NB4 (cell line): ENCODE results near the gene SPPL2A.

ENCODE experiments used
- MYC ChIP-seq: IDR thresholded peaks from 2 replicates; pipeline ENCODE4 v1.6.1; 2011; ENCODE audit warnings: low read depth, low read length
- POLR2A ChIP-seq: IDR thresholded peaks from 2 replicates; pipeline ENCODE4 v1.6.1; 2011; ENCODE audit warnings: mild to moderate bottlenecking; ENCODE audit not compliant: insufficient read length; ENCODE audit errors: extremely low read depth
- TF ChIP-seq, protein P1 (sequence below): IDR thresholded peaks from one replicate; pipeline ENCODE4 v1.5.1; 2012; ENCODE audit warnings: low read depth, low read length
- TF ChIP-seq, protein P2 (sequence below): IDR thresholded peaks from 2 replicates; pipeline ENCODE4 v1.6.1; 2011; ENCODE audit warnings: low read depth, low read length

DNA sequence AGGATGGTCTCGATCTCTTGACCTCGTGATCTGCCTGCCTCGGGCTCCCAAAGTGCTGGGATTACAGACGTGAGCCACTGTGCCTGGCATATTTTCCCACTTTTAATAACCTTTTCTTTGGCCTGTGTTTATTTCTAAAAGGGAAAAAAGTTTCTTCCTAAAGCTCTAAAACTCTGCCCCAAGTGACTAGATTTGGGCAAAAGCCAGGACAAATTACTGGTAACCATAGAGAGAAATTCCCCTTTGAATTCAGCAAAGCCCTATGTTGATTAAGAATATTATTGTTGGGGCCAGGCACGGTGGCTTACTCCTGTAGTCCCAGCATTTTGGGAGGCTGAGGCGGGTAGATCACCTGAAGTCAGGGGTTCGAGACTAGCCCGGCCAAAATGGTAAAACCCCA is 67.4 kb downstream of the SPPL2A start:
- TF ChIP-seq, protein P1, sequence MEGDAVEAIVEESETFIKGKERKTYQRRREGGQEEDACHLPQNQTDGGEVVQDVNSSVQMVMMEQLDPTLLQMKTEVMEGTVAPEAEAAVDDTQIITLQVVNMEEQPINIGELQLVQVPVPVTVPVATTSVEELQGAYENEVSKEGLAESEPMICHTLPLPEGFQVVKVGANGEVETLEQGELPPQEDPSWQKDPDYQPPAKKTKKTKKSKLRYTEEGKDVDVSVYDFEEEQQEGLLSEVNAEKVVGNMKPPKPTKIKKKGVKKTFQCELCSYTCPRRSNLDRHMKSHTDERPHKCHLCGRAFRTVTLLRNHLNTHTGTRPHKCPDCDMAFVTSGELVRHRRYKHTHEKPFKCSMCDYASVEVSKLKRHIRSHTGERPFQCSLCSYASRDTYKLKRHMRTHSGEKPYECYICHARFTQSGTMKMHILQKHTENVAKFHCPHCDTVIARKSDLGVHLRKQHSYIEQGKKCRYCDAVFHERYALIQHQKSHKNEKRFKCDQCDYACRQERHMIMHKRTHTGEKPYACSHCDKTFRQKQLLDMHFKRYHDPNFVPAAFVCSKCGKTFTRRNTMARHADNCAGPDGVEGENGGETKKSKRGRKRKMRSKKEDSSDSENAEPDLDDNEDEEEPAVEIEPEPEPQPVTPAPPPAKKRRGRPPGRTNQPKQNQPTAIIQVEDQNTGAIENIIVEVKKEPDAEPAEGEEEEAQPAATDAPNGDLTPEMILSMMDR, result no peak
- TF ChIP-seq POLR2A, result no peak
- TF ChIP-seq, protein P2, sequence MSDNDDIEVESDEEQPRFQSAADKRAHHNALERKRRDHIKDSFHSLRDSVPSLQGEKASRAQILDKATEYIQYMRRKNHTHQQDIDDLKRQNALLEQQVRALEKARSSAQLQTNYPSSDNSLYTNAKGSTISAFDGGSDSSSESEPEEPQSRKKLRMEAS, result no peak
- TF ChIP-seq MYC, result no peak
